ENCODE results near the gene GPT2. TPM values are rescaled to one million over a fixed set of nuclear protein-coding genes. Genes with fewer than 3 reads are reported as not detected.
A peak's percentile ranks its signal among the peaks of the same experiment; 100 is the strongest.

The GPT2 gene
- total RNA-seq, 1 experiment from 2014 or later = 81.8 TPM

DNA sequence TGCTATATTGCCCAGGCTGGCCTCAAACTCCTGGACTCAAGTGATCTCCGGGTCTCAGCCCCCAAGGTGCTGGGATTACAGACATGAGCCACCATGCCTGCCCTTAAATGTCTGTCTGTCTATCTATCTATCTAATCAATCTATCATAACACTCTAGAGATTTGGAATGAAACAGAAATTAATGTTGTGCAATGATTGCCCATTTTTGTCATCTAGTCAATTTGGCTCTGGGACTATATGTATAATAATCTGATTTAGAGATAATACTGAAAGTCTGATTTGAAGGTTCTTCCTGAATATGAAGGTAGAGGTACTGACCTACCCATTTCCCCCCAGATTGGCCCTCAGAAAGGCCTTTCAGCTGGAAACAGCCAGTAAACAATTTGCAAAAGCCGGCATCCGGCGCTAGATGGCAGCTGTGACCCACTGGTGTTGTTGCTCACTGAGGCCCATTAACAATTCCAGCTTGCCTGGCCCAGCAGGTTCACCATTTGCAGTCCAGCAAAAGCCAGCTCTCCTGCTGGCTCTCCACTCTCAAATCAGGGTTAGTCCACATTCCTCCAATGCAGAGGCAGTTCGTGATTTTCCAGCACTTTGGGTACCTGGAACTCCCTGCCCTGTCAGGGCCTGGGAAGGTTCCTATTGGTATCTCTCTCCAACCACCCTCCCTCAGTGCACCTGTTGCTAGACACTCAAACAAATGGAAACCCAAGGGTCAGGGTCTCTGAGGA lies 30.3 kb upstream of the GPT2 start:
- TF ChIP-seq, protein P1, sequence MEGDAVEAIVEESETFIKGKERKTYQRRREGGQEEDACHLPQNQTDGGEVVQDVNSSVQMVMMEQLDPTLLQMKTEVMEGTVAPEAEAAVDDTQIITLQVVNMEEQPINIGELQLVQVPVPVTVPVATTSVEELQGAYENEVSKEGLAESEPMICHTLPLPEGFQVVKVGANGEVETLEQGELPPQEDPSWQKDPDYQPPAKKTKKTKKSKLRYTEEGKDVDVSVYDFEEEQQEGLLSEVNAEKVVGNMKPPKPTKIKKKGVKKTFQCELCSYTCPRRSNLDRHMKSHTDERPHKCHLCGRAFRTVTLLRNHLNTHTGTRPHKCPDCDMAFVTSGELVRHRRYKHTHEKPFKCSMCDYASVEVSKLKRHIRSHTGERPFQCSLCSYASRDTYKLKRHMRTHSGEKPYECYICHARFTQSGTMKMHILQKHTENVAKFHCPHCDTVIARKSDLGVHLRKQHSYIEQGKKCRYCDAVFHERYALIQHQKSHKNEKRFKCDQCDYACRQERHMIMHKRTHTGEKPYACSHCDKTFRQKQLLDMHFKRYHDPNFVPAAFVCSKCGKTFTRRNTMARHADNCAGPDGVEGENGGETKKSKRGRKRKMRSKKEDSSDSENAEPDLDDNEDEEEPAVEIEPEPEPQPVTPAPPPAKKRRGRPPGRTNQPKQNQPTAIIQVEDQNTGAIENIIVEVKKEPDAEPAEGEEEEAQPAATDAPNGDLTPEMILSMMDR (IDR thresholded peaks at IDR 0.05) = peak; percentile 46
- TF ChIP-seq, protein P2, sequence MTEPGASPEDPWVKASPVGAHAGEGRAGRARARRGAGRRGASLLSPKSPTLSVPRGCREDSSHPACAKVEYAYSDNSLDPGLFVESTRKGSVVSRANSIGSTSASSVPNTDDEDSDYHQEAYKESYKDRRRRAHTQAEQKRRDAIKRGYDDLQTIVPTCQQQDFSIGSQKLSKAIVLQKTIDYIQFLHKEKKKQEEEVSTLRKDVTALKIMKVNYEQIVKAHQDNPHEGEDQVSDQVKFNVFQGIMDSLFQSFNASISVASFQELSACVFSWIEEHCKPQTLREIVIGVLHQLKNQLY (CRISPR knock-in tag; IDR thresholded peaks at IDR 0.05) = no peak
- TF ChIP-seq GABPB1 (CRISPR knock-in tag; IDR thresholded peaks at IDR 0.05) = peak; percentile 40; the same call in 1 of the 2 replicates
- TF ChIP-seq, protein P3, sequence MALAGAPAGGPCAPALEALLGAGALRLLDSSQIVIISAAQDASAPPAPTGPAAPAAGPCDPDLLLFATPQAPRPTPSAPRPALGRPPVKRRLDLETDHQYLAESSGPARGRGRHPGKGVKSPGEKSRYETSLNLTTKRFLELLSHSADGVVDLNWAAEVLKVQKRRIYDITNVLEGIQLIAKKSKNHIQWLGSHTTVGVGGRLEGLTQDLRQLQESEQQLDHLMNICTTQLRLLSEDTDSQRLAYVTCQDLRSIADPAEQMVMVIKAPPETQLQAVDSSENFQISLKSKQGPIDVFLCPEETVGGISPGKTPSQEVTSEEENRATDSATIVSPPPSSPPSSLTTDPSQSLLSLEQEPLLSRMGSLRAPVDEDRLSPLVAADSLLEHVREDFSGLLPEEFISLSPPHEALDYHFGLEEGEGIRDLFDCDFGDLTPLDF (CRISPR knock-in tag; IDR thresholded peaks at IDR 0.05) = no peak
- no peak for TF ChIP-seq SOX15 (CRISPR knock-in tag; IDR thresholded peaks at IDR 0.05)
- no peaks in the 10 kb centered on the region for H3K36me3 Mint-ChIP-seq
- CTCF ChIA-PET = interaction anchor here (0.6 to 4.0 kb wide), 47 partner anchors 9 to 1311 kb away, joined by 3 to 146 read pairs (median 5); partner anchors contain the start of genes C16orf87, DNAJA2, GPT2 and NETO2
- H3K9me3 Mint-ChIP-seq = no peaks in the 10 kb centered on the region
- H3K4me1 Mint-ChIP-seq = peaks cover 27% of the 10 kb centered on the region
- ATAC-seq (peak; percentile 87), DNase-seq (ENCODE audit: low spot score) (peak; percentile 90)
- POLR2A ChIA-PET = interaction anchor here (0.5 to 1.1 kb wide), 7 partner anchors 30 to 133 kb away, joined by 3 to 7 read pairs (median 3); partner anchors contain the start of genes DNAJA2 and GPT2
- H3K27me3 Mint-ChIP-seq (ENCODE audit: low read depth) = no peaks in the 10 kb centered on the region
- H3K4me3 Mint-ChIP-seq = no peak overlapping the region
- peak overlapping the region; percentile 85; the same call in 1 of the 2 replicates for H3K27ac Mint-ChIP-seq

DNA sequence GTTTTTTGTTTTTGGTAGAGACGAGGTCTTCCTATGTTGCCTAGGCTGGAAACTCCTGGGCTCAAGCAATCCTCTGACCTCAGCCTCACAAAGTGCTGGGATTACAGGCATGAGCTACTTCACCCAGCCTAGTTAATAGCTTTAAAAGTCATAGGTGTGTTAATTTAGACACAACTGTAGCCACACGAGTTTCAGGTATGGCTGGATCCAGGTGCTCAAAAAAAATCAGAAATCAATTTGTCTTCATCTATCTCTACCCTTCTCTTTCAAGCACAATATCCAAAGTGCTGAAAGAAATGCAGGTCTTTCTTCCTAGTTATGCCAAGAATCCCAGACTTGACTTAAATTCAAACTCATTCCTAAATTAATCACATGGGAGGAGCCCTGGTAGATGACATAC lies 29.3 kb upstream of the GPT2 start:
- CTCF ChIA-PET = interaction anchor here (1.1 to 4.0 kb wide), 15 partner anchors 10 to 289 kb away, joined by 4 to 146 read pairs (median 12); partner anchors contain the start of genes DNAJA2, GPT2 and NETO2
- Mint-ChIP-seq H3K4me3 (no peak overlapping the region), H3K9me3 (no peaks in the 10 kb centered on the region), H3K36me3 (no peaks in the 10 kb centered on the region), H3K27ac (no peak overlapping the region), H3K4me1 (peaks cover 24% of the 10 kb centered on the region), H3K27me3 (ENCODE audit: low read depth) (no peaks in the 10 kb centered on the region)
- no peak for TF ChIP-seq GRHL2 (CRISPR knock-in tag; IDR thresholded peaks at IDR 0.05; ENCODE audit: insufficient replicate concordance, severe bottlenecking)
- TF ChIP-seq TEAD4 (CRISPR knock-in tag; IDR thresholded peaks at IDR 0.05) = no peak
- no peak for TF ChIP-seq ESRRA (CRISPR knock-in tag; IDR thresholded peaks at IDR 0.05; ENCODE audit: borderline replicate concordance)
- no peak for TF ChIP-seq ZNF423 (CRISPR knock-in tag; IDR thresholded peaks at IDR 0.05)
- no peak for TF ChIP-seq ATF1 (CRISPR knock-in tag; IDR thresholded peaks at IDR 0.05)
- no peak for TF ChIP-seq SMAD3 (CRISPR knock-in tag; IDR thresholded peaks at IDR 0.05; ENCODE audit: borderline replicate concordance)
- no peak for DNase-seq (ENCODE audit: low spot score)
- POLR2A ChIA-PET = no interaction called here
- ATAC-seq = no peak

DNA sequence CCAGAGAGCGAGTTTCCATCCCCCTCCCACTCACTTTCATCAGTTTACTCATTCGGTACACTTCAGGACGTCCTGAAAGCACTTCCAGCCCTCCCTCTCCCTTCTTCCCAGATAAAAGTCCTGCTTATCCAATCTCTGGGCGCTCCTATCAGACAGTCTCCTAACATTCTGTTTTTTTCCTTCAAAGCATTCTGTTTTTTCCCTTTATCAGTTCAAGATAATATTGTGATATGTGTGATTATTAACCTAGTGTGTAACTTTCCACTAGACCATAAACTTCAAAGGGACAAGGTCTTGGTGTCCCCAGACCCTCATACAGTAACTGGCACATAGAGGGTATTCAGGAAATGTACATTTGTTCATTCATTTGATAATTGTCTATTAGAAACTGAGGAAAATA lies 28.8 kb upstream of the GPT2 start:
- POLR2A ChIA-PET = no interaction called here
- H3K27ac Mint-ChIP-seq = no peak overlapping the region
- no peak for DNase-seq (ENCODE audit: low spot score)
- H3K4me3 Mint-ChIP-seq = no peak overlapping the region
- H3K36me3 Mint-ChIP-seq = no peaks in the 10 kb centered on the region
- peaks cover 24% of the 10 kb centered on the region for H3K4me1 Mint-ChIP-seq
- H3K9me3 Mint-ChIP-seq = no peaks in the 10 kb centered on the region
- TF ChIP-seq, protein P4, sequence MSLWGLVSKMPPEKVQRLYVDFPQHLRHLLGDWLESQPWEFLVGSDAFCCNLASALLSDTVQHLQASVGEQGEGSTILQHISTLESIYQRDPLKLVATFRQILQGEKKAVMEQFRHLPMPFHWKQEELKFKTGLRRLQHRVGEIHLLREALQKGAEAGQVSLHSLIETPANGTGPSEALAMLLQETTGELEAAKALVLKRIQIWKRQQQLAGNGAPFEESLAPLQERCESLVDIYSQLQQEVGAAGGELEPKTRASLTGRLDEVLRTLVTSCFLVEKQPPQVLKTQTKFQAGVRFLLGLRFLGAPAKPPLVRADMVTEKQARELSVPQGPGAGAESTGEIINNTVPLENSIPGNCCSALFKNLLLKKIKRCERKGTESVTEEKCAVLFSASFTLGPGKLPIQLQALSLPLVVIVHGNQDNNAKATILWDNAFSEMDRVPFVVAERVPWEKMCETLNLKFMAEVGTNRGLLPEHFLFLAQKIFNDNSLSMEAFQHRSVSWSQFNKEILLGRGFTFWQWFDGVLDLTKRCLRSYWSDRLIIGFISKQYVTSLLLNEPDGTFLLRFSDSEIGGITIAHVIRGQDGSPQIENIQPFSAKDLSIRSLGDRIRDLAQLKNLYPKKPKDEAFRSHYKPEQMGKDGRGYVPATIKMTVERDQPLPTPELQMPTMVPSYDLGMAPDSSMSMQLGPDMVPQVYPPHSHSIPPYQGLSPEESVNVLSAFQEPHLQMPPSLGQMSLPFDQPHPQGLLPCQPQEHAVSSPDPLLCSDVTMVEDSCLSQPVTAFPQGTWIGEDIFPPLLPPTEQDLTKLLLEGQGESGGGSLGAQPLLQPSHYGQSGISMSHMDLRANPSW (CRISPR knock-in tag; conservative IDR thresholded peaks at IDR 0.05; ENCODE audit: low read depth) = no peak
- CTCF ChIA-PET = interaction anchor here (1.9 to 4.0 kb wide), 3 partner anchors 30 to 75 kb away, joined by 12 to 146 read pairs (median 54); partner anchors contain the start of gene GPT2
- ATAC-seq = no peak
- H3K27me3 Mint-ChIP-seq (ENCODE audit: low read depth) = no peaks in the 10 kb centered on the region

All from WTC11 (cell line).